IMR-90 (cell line): Measurements from ENCODE around the gene ADAMTS13. TPM values are rescaled to one million over a fixed set of nuclear protein-coding genes. Genes with fewer than 3 reads are reported as not detected.

ENCODE experiments used
- ATAC-seq: fragments of 200-7000 bp; cut with Tn5 transposase; 2 replicates; pipeline ENCODE4 v1.9.1; 2020; ENCODE audit warnings: low read depth, mild to moderate bottlenecking, moderate library complexity
- BruUV-seq: library from RNA; stranded (reverse); fragments of 400-500 nt; replicated peaks from 2 replicates; lab custom pipeline; 2021; lab: Mats Ljungman, UMichigan
- CTCF ChIA-PET: fragments of 300-600 bp; formaldehyde crosslinking; extraction: SDS; loops from one replicate; lab custom pipeline; 2021; ENCODE audit warnings: antibody characterized with exemption; lab: Yijun Ruan, JAX
- POLR2A ChIA-PET: fragments of 300-600 bp; sonication (Branson Sonifier 250); formaldehyde crosslinking; loops from one replicate; lab custom pipeline; 2022; ENCODE audit warnings: antibody characterized with exemption; ENCODE audit not compliant: unreplicated experiment; lab: Charles Lee
- DNase-seq: peaks from one replicate; pipeline ENCODE4 v3.0.0; 2013
- H2AFZ ChIP-seq: replicated peaks from 2 replicates; pipeline ENCODE3; 2013; ENCODE audit warnings: low read length, mild to moderate bottlenecking; ENCODE audit not compliant: poor library complexity
- H2AK5ac ChIP-seq: 2 replicates; pipeline ENCODE4 v1.6.1; 2013; ENCODE audit warnings: low read depth, low read length, inconsistent platforms
- H2AK9ac ChIP-seq: replicated peaks from 2 replicates; pipeline ENCODE3; 2013; ENCODE audit warnings: mild to moderate bottlenecking, low read depth, low read length, moderate library complexity; ENCODE audit not compliant: poor library complexity
- H2BK120ac ChIP-seq: 2 replicates; pipeline ENCODE4 v1.6.1; 2013; ENCODE audit warnings: low read depth, low read length, inconsistent platforms
- H2BK15ac ChIP-seq: 3 replicates; pipeline ENCODE4 v1.6.1; 2013; ENCODE audit warnings: low read depth, low read length, inconsistent platforms
- H2BK20ac ChIP-seq: 2 replicates; pipeline ENCODE4 v1.6.1; 2013; ENCODE audit warnings: low read depth, mild to moderate bottlenecking, inconsistent platforms, low read length, moderate library complexity
- H2BK5ac ChIP-seq: 2 replicates; pipeline ENCODE4 v1.6.1; 2013; ENCODE audit warnings: mild to moderate bottlenecking, low read depth, low read length, inconsistent platforms; ENCODE audit not compliant: poor library complexity, severe bottlenecking
- H3K14ac ChIP-seq: replicated peaks from 2 replicates; pipeline ENCODE4 v1.6.1; 2013; ENCODE audit warnings: low read depth, low read length, inconsistent platforms
- H3K18ac ChIP-seq: 2 replicates; pipeline ENCODE4 v1.6.1; 2013; ENCODE audit warnings: low read depth, low read length, control low read depth
- H3K23ac ChIP-seq: 2 replicates; pipeline ENCODE4 v1.6.1; 2013; ENCODE audit warnings: low read depth, low read length, inconsistent platforms
- H3K27ac ChIP-seq: 2 replicates; pipeline ENCODE4 v1.5.1; 2013; ENCODE audit warnings: mild to moderate bottlenecking, control low read depth, low read length; ENCODE audit not compliant: insufficient read depth
- H3K27me3 ChIP-seq: 2 replicates; pipeline ENCODE4 v1.6.1; 2013; ENCODE audit warnings: low read length; ENCODE audit not compliant: control insufficient read depth, insufficient read depth
- H3K36me3 ChIP-seq: 2 replicates; pipeline ENCODE4 v1.6.1; 2013; ENCODE audit warnings: low read length, mixed read lengths; ENCODE audit not compliant: control insufficient read depth, insufficient read depth
- H3K4ac ChIP-seq: 2 replicates; pipeline ENCODE4 v1.6.1; 2013; ENCODE audit warnings: low read depth, low read length, inconsistent platforms
- H3K4me1 ChIP-seq: 2 replicates; pipeline ENCODE4 v1.6.1; 2013; ENCODE audit warnings: low read length, mixed read lengths; ENCODE audit not compliant: control insufficient read depth, insufficient read depth
- H3K4me2 ChIP-seq: 2 replicates; pipeline ENCODE4 v1.6.1; 2013; ENCODE audit warnings: low read depth, mild to moderate bottlenecking, control low read depth, low read length, moderate library complexity
- H3K4me3 ChIP-seq: 2 replicates; pipeline ENCODE4 v1.5.1; 2013; ENCODE audit warnings: low read depth, mild to moderate bottlenecking, control low read depth, low read length, moderate library complexity; ENCODE audit not compliant: insufficient read depth
- H3K56ac ChIP-seq: 2 replicates; pipeline ENCODE4 v1.6.1; 2013; ENCODE audit warnings: low read length, inconsistent platforms; ENCODE audit not compliant: insufficient read depth; ENCODE audit errors: extremely low read depth
- H3K79me1 ChIP-seq, 2 experiments: 2 replicates each; pipeline ENCODE4 v1.6.1; 2013; ENCODE audit warnings: low read length in 2 of 2, inconsistent platforms in 1 of 2, low read depth in 1 of 2
- H3K9ac ChIP-seq: 2 replicates; pipeline ENCODE4 v1.6.1; 2013; ENCODE audit warnings: low read depth, low read length, control low read depth
- H3K9me1 ChIP-seq: 2 replicates; pipeline ENCODE4 v1.6.1; 2013; ENCODE audit warnings: low read length, inconsistent platforms; ENCODE audit not compliant: insufficient read depth
- H3K9me3 ChIP-seq: 2 replicates; pipeline ENCODE4 v1.6.1; 2013; ENCODE audit warnings: low read length; ENCODE audit not compliant: control insufficient read depth, insufficient read depth
- H4K20me1 ChIP-seq: 2 replicates; pipeline ENCODE4 v1.6.1; 2013; ENCODE audit warnings: low read length, inconsistent platforms; ENCODE audit not compliant: insufficient read depth
- H4K5ac ChIP-seq: 2 replicates; pipeline ENCODE4 v1.6.1; 2013; ENCODE audit warnings: mild to moderate bottlenecking, low read depth, low read length, control low read depth
- H4K8ac ChIP-seq, 2 experiments: 2 replicates each; pipeline ENCODE4 v1.6.1; 2013; ENCODE audit warnings: low read depth in 2 of 2, low read length in 2 of 2, control low read depth in 1 of 2, inconsistent platforms in 1 of 2
- H4K91ac ChIP-seq: 2 replicates; pipeline ENCODE4 v1.6.1; 2013; ENCODE audit warnings: low read depth, low read length, inconsistent platforms; ENCODE audit not compliant: insufficient read depth
- BHLHE40 ChIP-seq: fragments of 150-350 bp; IDR thresholded peaks from 2 replicates; pipeline ENCODE4 v1.6.1; 2016; ENCODE audit warnings: mild to moderate bottlenecking, low read depth, low read length
- CEBPB ChIP-seq: IDR thresholded peaks from 2 replicates; pipeline ENCODE4 v1.6.1; 2012; ENCODE audit warnings: low read depth, low read length, improper control_type of control experiment
- CHD1 ChIP-seq: IDR thresholded peaks from 2 replicates; pipeline ENCODE4 v1.6.1; 2012; ENCODE audit warnings: low read depth, low read length, improper control_type of control experiment
- CTCF ChIP-seq: conservative IDR thresholded peaks from 2 replicates; pipeline ENCODE4 v1.5.1; 2012; ENCODE audit warnings: mild to moderate bottlenecking, low read depth, low read length, improper control_type of control experiment
- ELK1 ChIP-seq: fragments of 150-350 bp; IDR thresholded peaks from 2 replicates; pipeline ENCODE4 v1.6.1; 2016; ENCODE audit warnings: low read depth, mild to moderate bottlenecking, low read length, moderate library complexity, borderline replicate concordance
- FOS ChIP-seq: fragments of 150-350 bp; IDR thresholded peaks from 2 replicates; pipeline ENCODE4 v1.6.1; 2016; ENCODE audit warnings: low read depth, low read length
- MAFK ChIP-seq: IDR thresholded peaks from 2 replicates; pipeline ENCODE4 v1.6.1; 2012; ENCODE audit warnings: low read depth, low read length, improper control_type of control experiment
- MAZ ChIP-seq: IDR thresholded peaks from 2 replicates; pipeline ENCODE4 v1.6.1; 2012; ENCODE audit warnings: low read depth, mild to moderate bottlenecking, low read length, improper control_type of control experiment, moderate library complexity, borderline replicate concordance
- MXI1 ChIP-seq: IDR thresholded peaks from 2 replicates; pipeline ENCODE4 v1.6.1; 2012; ENCODE audit warnings: low read depth, mild to moderate bottlenecking, low read length, moderate library complexity, borderline replicate concordance
- NFE2L2 ChIP-seq: fragments of 150-350 bp; IDR thresholded peaks from 2 replicates; pipeline ENCODE4 v1.6.1; 2016; ENCODE audit warnings: low read depth, mild to moderate bottlenecking, low read length
- POLR2A ChIP-seq: IDR thresholded peaks from 2 replicates; pipeline ENCODE4 v1.6.1; 2012; ENCODE audit warnings: mild to moderate bottlenecking, low read depth, low read length
- RAD21 ChIP-seq: IDR thresholded peaks from 2 replicates; pipeline ENCODE4 v1.6.1; 2012; ENCODE audit warnings: low read length, improper control_type of control experiment
- RCOR1 ChIP-seq: IDR thresholded peaks from 2 replicates; pipeline ENCODE4 v1.6.1; 2012; ENCODE audit warnings: mild to moderate bottlenecking, low read length, improper control_type of control experiment; ENCODE audit not compliant: insufficient replicate concordance
- RFX5 ChIP-seq: IDR thresholded peaks from 2 replicates; pipeline ENCODE4 v1.8.0; 2012; ENCODE audit warnings: low read depth, mild to moderate bottlenecking, low read length, moderate library complexity
- SMC3 ChIP-seq: fragments of 150-350 bp; IDR thresholded peaks from 2 replicates; pipeline ENCODE4 v1.6.1; 2016; ENCODE audit warnings: low read depth, mild to moderate bottlenecking, antibody characterized with exemption, low read length, moderate library complexity
- USF2 ChIP-seq: fragments of 150-350 bp; IDR thresholded peaks from 2 replicates; pipeline ENCODE4 v1.6.1; 2017; ENCODE audit warnings: mild to moderate bottlenecking, antibody characterized with exemption, low read length, low read depth
- WGBS, 2 experiments: methylation state at CpG; one replicate each; pipeline versions ENCODE4 v1.1.5 to v1.1.7; 2013; ENCODE audit warnings: missing lambda C conversion rate in 2 of 2; ENCODE audit not compliant: insufficient read length in 1 of 2; ENCODE audit errors: extremely low coverage in 2 of 2; 5-methylcytosine and 5-hydroxymethylcytosine counted together
- dilution Hi-C: fragments of 300-500 bp; cut with HindIII; formaldehyde crosslinking; loops from one replicate; pipeline ENCODE4 v1.14.3; 2018; ENCODE audit warnings: low sequenced_read_pairs; ENCODE audit not compliant: unreplicated experiment
- in situ Hi-C: fragments of 300-500 bp; cut with MboI; formaldehyde crosslinking; loops from 3 replicates; pipeline ENCODE4 v1.14.3; 2019; ENCODE audit warnings: low sequenced_read_pairs, inconsistent platforms, mixed read lengths
- intact Hi-C: fragments of 100-400 bp; cut with micrococcal nuclease; formaldehyde crosslinking; loops from 2 replicates; pipeline ENCODE4 v1.10.0; 2022
- polyA plus RNA-seq, 3 experiments: library from polyadenylated mRNA; depleted of rRNA; stranded (reverse); fragments of >200 nt; gene quantifications; 2 replicates each; pipeline ENCODE4 v1.2.3, GENCODE V29; 2012; ENCODE audit warnings: low replicate concordance in 1 of 3
- total RNA-seq: library from RNA; depleted of rRNA; stranded (reverse); fragments of >200 nt; gene quantifications from 2 replicates; pipeline ENCODE4 v1.2.3, GENCODE V29; 2012

ADAMTS13 gene
- total and polyA plus RNA-seq, 2 of the 4 experiments (the other 2 are of a cell fraction), result 0.18 to 2.8 TPM

- H2AFZ ChIP-seq, result no peak overlapping the region
- no TSS peak for BruUV-seq
- H3K9me3 ChIP-seq, result no peaks in the 10 kb centered on the region
- no peak overlapping the region for H3K9ac ChIP-seq
- H2BK5ac ChIP-seq, result no peak overlapping the region
- H2AK5ac ChIP-seq, result no peak overlapping the region
- H2BK120ac ChIP-seq, result no peak overlapping the region
- intact Hi-C loops (no loop called here), in situ Hi-C loops (loop anchor here (25.0 kb wide), 1 partner anchor 456 kb away; the partner anchor contains the start of gene GTF3C5), dilution Hi-C loops (no loop called here)
- ChIA-PET POLR2A (no interaction called here), CTCF (no interaction called here)
- no peak overlapping the region for H3K18ac ChIP-seq
- 78% methylated on average over 6 of the region's 11 CpGs; no CpG with 5 or more reads in 1 of the 2 experiments for WGBS, 2 experiments
- peaks cover 51% of the 10 kb centered on the region for H3K27me3 ChIP-seq
- no peak for TF ChIP-seq CEBPB
- no peak for TF ChIP-seq CTCF
- no peak for TF ChIP-seq SMC3
- no peak for TF ChIP-seq MAFK
- TF ChIP-seq MAZ, result no peak
- TF ChIP-seq BHLHE40, result no peak
- TF ChIP-seq USF2, result no peak
- TF ChIP-seq RCOR1, result no peak
- no peak for TF ChIP-seq RFX5
- TF ChIP-seq POLR2A, result no peak
- no peak for TF ChIP-seq MXI1
- TF ChIP-seq RAD21, result no peak
- no peak for TF ChIP-seq FOS
- TF ChIP-seq NFE2L2, result no peak
- no peak for TF ChIP-seq CHD1
- no peak for TF ChIP-seq ELK1
- H3K9me1 ChIP-seq, result peaks cover 5% of the 10 kb centered on the region; the same call in 1 of the 2 replicates
- no peak overlapping the region for H4K91ac ChIP-seq
- no peak overlapping the region for H3K14ac ChIP-seq
- H3K4me1 ChIP-seq, result peaks cover 4% of the 10 kb centered on the region; the same call in 1 of the 2 replicates
- H3K27ac ChIP-seq, result no peak overlapping the region
- no peak overlapping the region for H2BK20ac ChIP-seq
- ATAC-seq (no peak), DNase-seq (no peak)
- no peak overlapping the region for H3K4ac ChIP-seq
- H3K56ac ChIP-seq, result no peak overlapping the region
- no peak overlapping the region for H3K4me2 ChIP-seq
- H3K36me3 ChIP-seq, result no peaks in the 10 kb centered on the region
- H4K20me1 ChIP-seq, result 0 out of 2 replicates have a peak, but pooled peaks cover 5% of the 10 kb centered on the region
- H4K8ac ChIP-seq, result no peak overlapping the region
- H2BK15ac ChIP-seq, result no peak overlapping the region
- H2AK9ac ChIP-seq, result no peak overlapping the region
- no peaks in the 10 kb centered on the region for H3K79me1 ChIP-seq
- H3K4me3 ChIP-seq, result no peak overlapping the region
- H4K5ac ChIP-seq, result no peak overlapping the region
- H3K23ac ChIP-seq, result no peak overlapping the region
Measured at GRCh38 chr9:133493428-133493827, 71.3 kb downstream of the ADAMTS13 start.
